Measurements from ENCODE around the gene RASGEF1C. TPM values are rescaled to one million over a fixed set of nuclear protein-coding genes. Genes with fewer than 3 reads are reported as not detected.

The RASGEF1C gene
- total RNA-seq: 1 to 10 TPM in 1 of 2 donors, under 1 TPM in 1; 0.09 to 3.1 TPM

DNA sequence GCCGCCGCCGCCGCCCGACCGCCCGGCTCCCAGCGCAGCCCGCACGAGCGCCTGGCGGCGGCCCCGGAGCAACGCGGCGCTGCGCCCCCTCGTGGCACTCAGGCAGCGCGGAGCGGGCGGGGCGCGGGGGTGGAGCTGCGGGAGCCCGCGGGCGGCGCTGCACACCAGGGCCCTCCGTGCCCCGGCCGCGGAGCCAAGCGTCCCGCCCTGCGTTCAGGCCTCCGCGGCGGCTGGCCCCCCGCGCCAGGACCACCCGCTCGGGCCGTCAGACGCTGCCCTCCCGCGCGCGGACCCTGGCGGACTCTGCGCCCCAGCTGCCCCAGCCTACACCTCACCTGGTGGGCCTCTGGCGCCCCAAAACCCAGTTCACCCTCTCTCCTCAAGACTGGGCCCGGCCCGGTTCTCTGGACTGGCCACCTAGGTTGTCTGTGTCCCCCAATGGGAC, at the start of gene RASGEF1C:
RASGEF1C (minus strand) TSS at position 75 of the 445 bp plus-strand sequence. CDS start 71,159 bp downstream, outside the sequence.
- 17% methylated on average over 13 of the region's 55 CpGs for WGBS

DNA sequence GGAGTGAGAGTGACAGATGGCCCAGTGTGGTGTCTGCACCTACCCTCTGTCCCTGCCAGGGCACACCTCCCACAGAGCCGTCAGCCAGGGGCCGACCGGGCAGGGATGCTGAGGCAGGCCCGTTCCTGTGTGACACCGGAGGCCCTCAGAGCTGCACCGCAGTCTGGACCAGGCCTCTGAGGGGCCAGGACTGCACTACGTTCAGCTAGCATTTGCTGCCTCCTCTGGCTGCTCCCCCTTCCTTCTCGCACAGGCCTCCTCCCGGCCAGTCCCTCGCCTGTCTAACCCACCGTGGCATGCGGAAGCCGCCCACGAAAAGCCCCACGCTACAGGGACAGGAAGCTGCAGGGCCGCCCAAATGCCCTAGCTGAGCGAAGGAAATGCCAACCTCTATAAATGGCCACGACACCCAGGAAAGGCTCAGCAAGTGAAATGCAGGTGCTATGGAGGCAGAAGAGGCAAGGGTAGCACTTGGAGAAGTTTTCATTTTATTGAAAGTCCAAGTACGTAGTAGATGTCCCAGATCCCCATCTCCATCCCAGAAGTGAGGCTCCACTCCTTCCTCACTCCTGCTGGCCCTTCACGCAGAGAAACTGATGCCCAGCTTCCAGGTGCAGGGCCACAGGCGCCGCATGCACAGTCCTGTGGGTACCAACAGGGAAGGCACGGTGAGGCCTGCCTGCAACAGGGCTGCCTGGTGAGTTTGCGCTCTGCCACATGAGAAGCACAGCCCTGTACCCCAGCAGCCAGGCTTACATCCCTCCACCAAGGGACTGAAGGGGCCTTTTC, 44.2 kb upstream of the RASGEF1C start:
- H3K36me3 ChIP-seq: peaks cover 0 to 5% of the 10 kb centered on the region in 2 donors
- intact Hi-C loops (cut with DNase I): no loop called here
- no peak overlapping the region for H3K4me3 ChIP-seq
- no peaks in the 10 kb centered on the region for H3K4me1 ChIP-seq (replicated peaks)
- peaks cover 18% of the 10 kb centered on the region for H3K9me3 ChIP-seq
- TF ChIP-seq POLR2AphosphoS5 (IDR thresholded peaks at IDR 0.05): no peak
- TF ChIP-seq POLR2A (IDR thresholded peaks at IDR 0.05): no peak
- TF ChIP-seq, protein P1, sequence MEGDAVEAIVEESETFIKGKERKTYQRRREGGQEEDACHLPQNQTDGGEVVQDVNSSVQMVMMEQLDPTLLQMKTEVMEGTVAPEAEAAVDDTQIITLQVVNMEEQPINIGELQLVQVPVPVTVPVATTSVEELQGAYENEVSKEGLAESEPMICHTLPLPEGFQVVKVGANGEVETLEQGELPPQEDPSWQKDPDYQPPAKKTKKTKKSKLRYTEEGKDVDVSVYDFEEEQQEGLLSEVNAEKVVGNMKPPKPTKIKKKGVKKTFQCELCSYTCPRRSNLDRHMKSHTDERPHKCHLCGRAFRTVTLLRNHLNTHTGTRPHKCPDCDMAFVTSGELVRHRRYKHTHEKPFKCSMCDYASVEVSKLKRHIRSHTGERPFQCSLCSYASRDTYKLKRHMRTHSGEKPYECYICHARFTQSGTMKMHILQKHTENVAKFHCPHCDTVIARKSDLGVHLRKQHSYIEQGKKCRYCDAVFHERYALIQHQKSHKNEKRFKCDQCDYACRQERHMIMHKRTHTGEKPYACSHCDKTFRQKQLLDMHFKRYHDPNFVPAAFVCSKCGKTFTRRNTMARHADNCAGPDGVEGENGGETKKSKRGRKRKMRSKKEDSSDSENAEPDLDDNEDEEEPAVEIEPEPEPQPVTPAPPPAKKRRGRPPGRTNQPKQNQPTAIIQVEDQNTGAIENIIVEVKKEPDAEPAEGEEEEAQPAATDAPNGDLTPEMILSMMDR (IDR thresholded peaks at IDR 0.05): no peak
- DNase-seq (ENCODE audit: low spot score): no peak
- H3K27ac ChIP-seq: no peak overlapping the region
- no peaks in the 10 kb centered on the region for H3K27me3 ChIP-seq (replicated peaks; ENCODE audit: insufficient read depth)
- WGBS: 97% methylated on average over 24 of the region's 24 CpGs

More for the DNA sequence above, at the start of gene RASGEF1C:
- Histone ChIP-seq H3K36me3 (no peaks in the 10 kb centered on the region), H3K27me3 (replicated peaks; ENCODE audit: insufficient read depth) (no peaks in the 10 kb centered on the region), H3K4me1 (replicated peaks) (no peaks in the 10 kb centered on the region), H3K27ac (no peak within 1 kb of the TSS), H3K9me3 (no peaks in the 10 kb centered on the region), H3K4me3 (peak within 1 kb of the TSS; percentile 20 to 31)
- DNase-seq (ENCODE audit: low spot score): peak; percentile 44
- no peak for TF ChIP-seq POLR2AphosphoS5 (IDR thresholded peaks at IDR 0.05)
- TF ChIP-seq, protein P1 (IDR thresholded peaks at IDR 0.05): peak in 2 of 4 experiments; percentile 45 to 62
- intact Hi-C loops (cut with DNase I): loop anchor here (2.0 kb wide), 1 partner anchor 80 kb away; no protein-coding TSS in a partner anchor

DNA sequence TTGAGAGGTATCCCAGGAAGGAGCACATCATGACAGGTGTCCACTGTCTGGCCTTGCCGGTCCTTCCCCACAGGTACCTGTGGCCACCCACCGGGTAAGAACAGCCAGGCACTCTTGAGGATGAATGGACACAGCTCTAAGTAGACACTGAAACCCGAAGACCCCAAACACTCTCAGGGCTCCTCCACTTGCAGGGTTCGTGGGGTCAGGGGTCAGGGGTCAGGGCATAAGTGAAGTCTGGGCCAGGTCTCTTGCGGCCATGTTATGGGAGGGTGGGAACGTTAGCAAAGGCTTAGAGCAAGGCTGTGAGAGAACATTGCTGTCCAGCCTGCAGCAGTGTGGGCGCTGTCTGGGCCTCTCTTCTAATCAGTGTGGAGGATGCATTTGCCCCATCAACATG, 42.9 kb upstream of the RASGEF1C start:
- TF ChIP-seq, protein P1 (IDR thresholded peaks at IDR 0.05): no peak
- TF ChIP-seq POLR2A (IDR thresholded peaks at IDR 0.05) (no peak), POLR2AphosphoS5 (IDR thresholded peaks at IDR 0.05) (no peak)
- Histone ChIP-seq H3K27ac (no peak overlapping the region), H3K4me1 (replicated peaks) (no peaks in the 10 kb centered on the region), H3K9me3 (peaks cover 13% of the 10 kb centered on the region), H3K27me3 (replicated peaks; ENCODE audit: insufficient read depth) (no peaks in the 10 kb centered on the region), H3K4me3 (no peak overlapping the region), H3K36me3 (peaks cover 0 to 5% of the 10 kb centered on the region in 2 donors)
- no peak for DNase-seq (ENCODE audit: low spot score)
- WGBS: 94% methylated on average over 7 of the region's 7 CpGs
- intact Hi-C loops (cut with DNase I): no loop called here

DNA sequence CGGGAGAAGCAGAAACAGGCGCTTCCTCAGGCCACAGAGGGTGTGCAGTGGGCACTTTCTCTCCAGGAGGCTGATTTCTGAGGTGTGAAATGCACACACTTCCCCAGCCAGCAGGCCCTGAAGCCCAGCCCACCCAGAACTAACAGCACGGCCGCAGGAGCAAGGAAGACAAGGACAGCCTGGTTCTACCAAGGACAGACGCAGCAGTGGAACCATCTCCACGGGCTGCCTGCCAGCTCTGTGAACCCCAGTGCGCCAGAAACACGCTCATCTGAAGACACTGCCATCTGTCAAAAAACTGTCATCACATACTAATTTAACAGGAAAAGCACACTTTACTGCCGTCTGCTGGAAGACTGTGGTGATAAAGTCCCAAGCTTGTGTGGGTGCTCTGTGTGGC, 42.1 kb upstream of the RASGEF1C start:
- Histone ChIP-seq H3K4me1 (replicated peaks) (no peaks in the 10 kb centered on the region), H3K9me3 (peaks cover 8% of the 10 kb centered on the region)

More for the DNA sequence above, 42.1 kb upstream of the RASGEF1C start:
- TF ChIP-seq, protein P1 (IDR thresholded peaks at IDR 0.05): no peak
- no peak for TF ChIP-seq POLR2AphosphoS5 (IDR thresholded peaks at IDR 0.05)
- DNase-seq (ENCODE audit: low spot score): no peak
- H3K36me3 ChIP-seq: no peaks in the 10 kb centered on the region
- 86% methylated on average over 9 of the region's 9 CpGs for WGBS
- intact Hi-C loops (cut with DNase I): no loop called here
- no peak overlapping the region for H3K27ac ChIP-seq
- no peak overlapping the region for H3K4me3 ChIP-seq
- no peaks in the 10 kb centered on the region for H3K27me3 ChIP-seq (replicated peaks; ENCODE audit: insufficient read depth)

All from prostate gland (tissue), 2 donors.